ENCODE data around the gene ETV1. TPM values are rescaled to one million over a fixed set of nuclear protein-coding genes. Genes with fewer than 3 reads are reported as not detected.

The ETV1 gene
- total and polyA plus RNA-seq, 4 donors: 12.7 to 85.3 (median 45.1) TPM

DNA sequence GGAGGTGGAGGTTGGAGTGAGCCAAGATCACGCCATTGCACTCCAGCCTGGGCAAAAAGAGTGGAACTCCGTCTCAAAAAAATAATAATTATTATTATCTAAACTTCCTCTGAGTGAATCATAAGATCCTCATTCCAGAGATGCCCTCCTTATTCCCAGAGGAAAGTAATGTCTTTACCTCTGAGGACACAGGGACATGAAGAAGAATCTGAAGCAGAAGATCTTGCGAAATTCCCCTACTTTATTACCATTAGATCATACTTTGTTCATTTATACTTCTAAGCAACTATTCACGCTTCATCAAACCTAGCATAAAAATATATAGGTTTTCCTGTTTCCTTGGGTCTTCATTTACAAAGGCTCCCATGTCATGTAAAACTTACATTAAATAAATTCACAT lies 143.1 kb downstream of the ETV1 start:
- no peaks in the 10 kb centered on the region for H3K27me3 ChIP-seq (ENCODE audit: control insufficient read depth in 3 of 3, insufficient read depth in 3 of 3, low read length in 2 of 3)
- no peaks in the 10 kb centered on the region for H3K9me3 ChIP-seq (ENCODE audit: control insufficient read depth in 4 of 4, insufficient read depth in 3 of 4, low read length in 3 of 4)
- H3K4me3 ChIP-seq: no peak overlapping the region
- DNase-seq: no peak
- H3K4me1 ChIP-seq (ENCODE audit: control insufficient read depth in 5 of 5, insufficient read depth in 5 of 5, low read length in 5 of 5): peaks cover 4 to 19% (median 8%) of the 10 kb centered on the region in 5 donors
- H3K9ac ChIP-seq (ENCODE audit: insufficient read depth in 1 of 2, low read length in 2 of 2): no peak overlapping the region
- H3K27ac ChIP-seq (ENCODE audit: low read depth in 1 of 2, low read length in 1 of 2): no peak overlapping the region
- H3K36me3 ChIP-seq (ENCODE audit: control insufficient read depth in 4 of 4, insufficient read depth in 4 of 4, low read length in 4 of 4): no peaks in the 10 kb centered on the region
- WGBS, 2 donors: 89 to 91% methylated on average over 4 of the region's 4 CpGs
- TF ChIP-seq, protein P1, sequence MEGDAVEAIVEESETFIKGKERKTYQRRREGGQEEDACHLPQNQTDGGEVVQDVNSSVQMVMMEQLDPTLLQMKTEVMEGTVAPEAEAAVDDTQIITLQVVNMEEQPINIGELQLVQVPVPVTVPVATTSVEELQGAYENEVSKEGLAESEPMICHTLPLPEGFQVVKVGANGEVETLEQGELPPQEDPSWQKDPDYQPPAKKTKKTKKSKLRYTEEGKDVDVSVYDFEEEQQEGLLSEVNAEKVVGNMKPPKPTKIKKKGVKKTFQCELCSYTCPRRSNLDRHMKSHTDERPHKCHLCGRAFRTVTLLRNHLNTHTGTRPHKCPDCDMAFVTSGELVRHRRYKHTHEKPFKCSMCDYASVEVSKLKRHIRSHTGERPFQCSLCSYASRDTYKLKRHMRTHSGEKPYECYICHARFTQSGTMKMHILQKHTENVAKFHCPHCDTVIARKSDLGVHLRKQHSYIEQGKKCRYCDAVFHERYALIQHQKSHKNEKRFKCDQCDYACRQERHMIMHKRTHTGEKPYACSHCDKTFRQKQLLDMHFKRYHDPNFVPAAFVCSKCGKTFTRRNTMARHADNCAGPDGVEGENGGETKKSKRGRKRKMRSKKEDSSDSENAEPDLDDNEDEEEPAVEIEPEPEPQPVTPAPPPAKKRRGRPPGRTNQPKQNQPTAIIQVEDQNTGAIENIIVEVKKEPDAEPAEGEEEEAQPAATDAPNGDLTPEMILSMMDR (IDR thresholded peaks at IDR 0.05; ENCODE audit: control extremely low read depth, extremely low read depth): no peak
- no peak for ATAC-seq (ENCODE audit: insufficient read depth, low FRiP score)

DNA sequence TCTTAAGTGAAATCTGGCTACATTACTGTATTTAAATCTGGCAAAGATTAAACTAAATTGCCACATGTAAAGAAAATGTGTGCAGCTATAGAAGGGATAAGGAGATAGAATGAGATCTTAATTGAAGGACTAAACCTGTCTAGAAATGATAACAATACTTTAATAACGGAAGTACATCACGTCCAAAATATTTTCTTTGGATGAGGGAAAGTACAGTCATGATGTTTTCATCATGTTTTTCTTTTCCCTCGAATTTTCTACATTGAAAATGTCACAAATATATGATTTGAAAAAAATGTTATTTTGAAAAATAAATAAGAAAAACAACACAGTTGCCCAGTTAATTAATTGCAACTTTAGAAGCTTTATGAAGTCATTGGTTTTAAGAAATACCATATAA lies 143.9 kb downstream of the ETV1 start:
- ATAC-seq (ENCODE audit: insufficient read depth, low FRiP score) (no peak), DNase-seq (no peak)
- 84 to 86% methylated on average over 3 of the region's 3 CpGs for WGBS, 2 donors
- H3K9me3 ChIP-seq (ENCODE audit: control insufficient read depth in 4 of 4, insufficient read depth in 3 of 4, low read length in 3 of 4): no peaks in the 10 kb centered on the region
- H3K27ac ChIP-seq (ENCODE audit: low read depth in 1 of 2, low read length in 1 of 2): no peak overlapping the region
- no peaks in the 10 kb centered on the region for H3K27me3 ChIP-seq (ENCODE audit: control insufficient read depth in 3 of 3, insufficient read depth in 3 of 3, low read length in 2 of 3)
- peaks cover 4 to 19% (median 8%) of the 10 kb centered on the region in 5 donors for H3K4me1 ChIP-seq (ENCODE audit: control insufficient read depth in 5 of 5, insufficient read depth in 5 of 5, low read length in 5 of 5)
- no peak overlapping the region for H3K4me3 ChIP-seq
- TF ChIP-seq, protein P1 (IDR thresholded peaks at IDR 0.05; ENCODE audit: control extremely low read depth, extremely low read depth): no peak
- H3K36me3 ChIP-seq (ENCODE audit: control insufficient read depth in 4 of 4, insufficient read depth in 4 of 4, low read length in 4 of 4): no peaks in the 10 kb centered on the region
- no peak overlapping the region for H3K9ac ChIP-seq (ENCODE audit: insufficient read depth in 1 of 2, low read length in 2 of 2)

DNA sequence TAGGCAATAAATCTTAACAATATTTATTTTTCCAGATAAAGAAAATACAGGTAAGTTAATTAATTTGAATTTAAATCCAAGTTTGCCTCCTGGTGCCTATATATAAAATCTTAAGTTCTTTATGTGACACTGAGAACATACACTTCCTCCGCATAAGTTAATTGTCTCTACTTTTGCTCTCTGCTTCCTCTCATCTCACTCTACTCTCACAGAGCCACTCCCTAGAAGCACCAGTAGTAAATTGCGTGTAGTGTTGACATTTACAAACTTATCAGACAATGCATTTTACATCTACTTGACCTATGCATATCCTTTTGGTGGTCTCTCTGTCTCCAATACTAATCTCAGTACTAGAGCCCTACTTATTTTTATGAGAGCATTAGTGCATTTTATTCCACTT lies 144.5 kb downstream of the ETV1 start:
- Histone ChIP-seq H3K27me3 (ENCODE audit: control insufficient read depth in 3 of 3, insufficient read depth in 3 of 3, low read length in 2 of 3) (no peaks in the 10 kb centered on the region), H3K36me3 (ENCODE audit: control insufficient read depth in 4 of 4, insufficient read depth in 4 of 4, low read length in 4 of 4) (no peaks in the 10 kb centered on the region), H3K9ac (ENCODE audit: insufficient read depth in 1 of 2, low read length in 2 of 2) (no peak overlapping the region), H3K4me1 (ENCODE audit: control insufficient read depth in 5 of 5, insufficient read depth in 5 of 5, low read length in 5 of 5) (peaks cover 0 to 19% (median 7%) of the 10 kb centered on the region in 5 donors), H3K27ac (ENCODE audit: low read depth in 1 of 2, low read length in 1 of 2) (no peak overlapping the region), H3K9me3 (ENCODE audit: control insufficient read depth in 4 of 4, insufficient read depth in 3 of 4, low read length in 3 of 4) (no peaks in the 10 kb centered on the region), H3K4me3 (no peak overlapping the region)
- TF ChIP-seq, protein P1 (IDR thresholded peaks at IDR 0.05; ENCODE audit: control extremely low read depth, extremely low read depth): no peak
- WGBS, 2 donors: 83 to 92% methylated on average over 2 of the region's 2 CpGs
- DNase-seq: no peak
- no peak for ATAC-seq (ENCODE audit: insufficient read depth, low FRiP score)

DNA sequence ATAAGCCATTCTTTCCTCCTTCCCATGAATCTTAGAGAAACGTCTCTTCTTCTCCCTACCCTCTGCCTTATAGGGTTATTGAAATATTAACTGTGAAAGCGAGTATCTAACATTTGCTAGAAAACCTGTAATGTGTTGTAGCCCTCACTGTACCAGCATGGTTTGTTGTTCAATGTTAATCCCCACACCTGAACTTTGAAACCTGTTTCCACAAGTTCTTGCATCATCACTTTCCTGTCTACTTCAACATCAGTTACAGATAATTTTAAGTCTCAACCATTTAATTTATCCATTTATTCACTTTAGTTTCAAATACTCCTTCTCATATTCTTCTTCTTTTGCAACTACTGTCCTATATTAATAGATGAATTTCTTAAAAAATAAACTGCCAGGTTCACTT lies 148.2 kb downstream of the ETV1 start:
- TF ChIP-seq, protein P1 (IDR thresholded peaks at IDR 0.05; ENCODE audit: control extremely low read depth, extremely low read depth): no peak
- DNase-seq: no peak
- Histone ChIP-seq H3K36me3 (ENCODE audit: control insufficient read depth in 4 of 4, insufficient read depth in 4 of 4, low read length in 4 of 4) (no peaks in the 10 kb centered on the region), H3K9ac (ENCODE audit: insufficient read depth in 1 of 2, low read length in 2 of 2) (no peak overlapping the region), H3K27ac (ENCODE audit: low read depth in 1 of 2, low read length in 1 of 2) (no peak overlapping the region), H3K9me3 (ENCODE audit: control insufficient read depth in 4 of 4, insufficient read depth in 3 of 4, low read length in 3 of 4) (no peaks in the 10 kb centered on the region), H3K4me1 (ENCODE audit: control insufficient read depth in 5 of 5, insufficient read depth in 5 of 5, low read length in 5 of 5) (peaks cover 0 to 3% (median 0%) of the 10 kb centered on the region in 5 donors), H3K4me3 (no peak overlapping the region), H3K27me3 (ENCODE audit: control insufficient read depth in 3 of 3, insufficient read depth in 3 of 3, low read length in 2 of 3) (no peaks in the 10 kb centered on the region)
- 92 to 95% methylated on average over 2 of the region's 2 CpGs for WGBS, 2 donors
- ATAC-seq (ENCODE audit: insufficient read depth, low FRiP score): no peak
